Lung microvascular endothelial cell (primary cell): ENCODE data around the gene USB1. TPM values are rescaled to one million over a fixed set of nuclear protein-coding genes. Genes with fewer than 3 reads are reported as not detected.

Source experiments
- DNase-seq, 2 donors: peaks; one replicate each; pipeline versions ENCODE4 v3.0.0 to v3.0.0-alpha.2; 2010; ENCODE audit warnings: low read depth in 2 of 2
- total RNA-seq: library from RNA; depleted of rRNA; stranded (reverse); fragments of >200 nt; gene quantifications from 2 replicates; pipeline ENCODE4 v1.2.1, GENCODE V29; 2014

USB1 gene
- total RNA-seq, 1 donor from 2014 or later = 20.8 TPM

GRCh38 chr16:58031016-58031800, 30.0 kb downstream of the USB1 start:
- no peak for DNase-seq

- no peak for DNase-seq
Observed at GRCh38 chr16:58032710-58033293, 31.6 kb downstream of the USB1 start.

GRCh38 chr16:58034128-58034685, 33.0 kb downstream of the USB1 start:
- DNase-seq = no peak

GRCh38 chr16:58034774-58035173, 33.6 kb downstream of the USB1 start:
- no peak for DNase-seq

DNA sequence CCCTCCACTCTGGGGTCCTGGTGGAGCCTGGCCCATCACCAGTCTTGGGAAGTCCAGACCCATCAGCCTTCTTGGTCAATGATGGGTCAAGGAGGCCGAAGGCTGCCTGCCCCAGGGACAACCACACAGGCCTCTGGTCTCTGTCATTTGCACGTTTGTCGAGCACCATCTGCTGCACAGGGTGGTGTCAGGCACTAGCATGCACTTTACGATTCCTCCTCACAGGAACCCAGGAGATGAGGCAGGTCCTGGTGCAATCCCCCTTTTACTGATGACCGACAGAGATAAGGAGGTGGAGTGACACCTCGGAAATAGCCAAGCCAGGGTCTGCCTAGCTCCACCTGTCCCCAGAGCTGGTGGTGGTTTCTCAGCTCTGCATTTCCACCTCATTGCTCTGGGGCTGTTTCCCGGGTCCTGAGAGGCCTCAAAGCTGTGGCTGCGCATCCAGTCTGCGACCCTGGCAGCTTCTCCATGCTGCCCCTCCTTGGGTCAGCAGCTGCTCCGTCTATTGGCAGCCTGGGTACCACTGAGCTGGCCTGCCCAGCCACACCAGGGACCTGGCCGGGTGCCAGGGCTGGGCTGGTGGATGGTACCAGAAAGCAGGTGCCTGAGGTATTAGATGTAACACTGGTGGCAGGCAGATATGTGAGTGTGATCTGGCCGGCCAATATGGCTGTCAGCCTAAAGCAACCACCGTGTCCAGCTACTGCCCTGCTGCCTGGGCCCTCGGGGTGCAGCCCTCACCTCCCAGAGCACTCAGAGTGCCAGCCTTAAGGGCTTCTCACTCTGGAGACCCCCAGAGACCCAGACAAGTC, 34.4 kb downstream of the USB1 start:
- DNase-seq = no peak

GRCh38 chr16:58036943-58037342, 35.7 kb downstream of the USB1 start:
- DNase-seq = no peak

- no peak for DNase-seq
Observed at GRCh38 chr16:58037365-58038057, 36.3 kb downstream of the USB1 start.

GRCh38 chr16:58038219-58038641, 37.0 kb downstream of the USB1 start:
- no peak for DNase-seq

DNA sequence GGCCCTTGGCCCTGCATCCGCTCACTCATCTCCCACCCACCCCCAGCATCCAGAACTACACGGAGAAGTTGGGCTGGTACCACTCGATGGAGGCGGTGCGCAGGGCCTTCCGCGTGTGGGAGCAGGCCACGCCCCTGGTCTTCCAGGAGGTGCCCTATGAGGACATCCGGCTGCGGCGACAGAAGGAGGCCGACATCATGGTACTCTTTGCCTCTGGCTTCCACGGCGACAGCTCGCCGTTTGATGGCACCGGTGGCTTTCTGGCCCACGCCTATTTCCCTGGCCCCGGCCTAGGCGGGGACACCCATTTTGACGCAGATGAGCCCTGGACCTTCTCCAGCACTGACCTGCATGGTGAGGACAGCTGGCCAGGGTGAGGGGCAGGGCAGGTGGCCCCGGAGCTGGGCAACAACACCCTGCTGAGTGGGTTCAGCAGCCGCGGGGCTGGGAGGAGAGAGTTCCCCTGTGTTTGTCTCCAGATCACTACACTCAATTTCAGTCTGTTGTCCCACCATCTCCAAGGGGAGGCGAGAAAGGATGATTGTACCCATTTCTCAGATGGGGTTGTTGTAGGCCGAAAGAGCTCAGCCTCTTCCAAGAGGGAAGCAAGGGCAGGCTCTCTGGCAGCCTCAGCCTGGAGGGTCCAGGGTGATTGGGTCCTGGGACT, 38.8 kb downstream of the USB1 start:
- DNase-seq = no peak

DNA sequence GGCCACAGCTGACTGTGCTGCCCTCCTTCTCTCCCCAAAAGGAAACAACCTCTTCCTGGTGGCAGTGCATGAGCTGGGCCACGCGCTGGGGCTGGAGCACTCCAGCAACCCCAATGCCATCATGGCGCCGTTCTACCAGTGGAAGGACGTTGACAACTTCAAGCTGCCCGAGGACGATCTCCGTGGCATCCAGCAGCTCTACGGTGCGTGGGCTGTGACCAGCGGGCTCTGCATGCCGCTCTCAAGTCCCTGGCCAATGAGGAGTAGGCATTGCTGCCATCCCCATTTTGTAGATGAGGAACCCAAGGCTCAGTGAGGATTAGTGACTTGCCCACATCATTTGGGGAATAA, 39.3 kb downstream of the USB1 start:
- DNase-seq = no peak

GRCh38 chr16:58040945-58041627, 39.9 kb downstream of the USB1 start:
- no peak for DNase-seq

- DNase-seq = no peak
Observed at GRCh38 chr16:58041628-58041955, 40.4 kb downstream of the USB1 start.

DNA sequence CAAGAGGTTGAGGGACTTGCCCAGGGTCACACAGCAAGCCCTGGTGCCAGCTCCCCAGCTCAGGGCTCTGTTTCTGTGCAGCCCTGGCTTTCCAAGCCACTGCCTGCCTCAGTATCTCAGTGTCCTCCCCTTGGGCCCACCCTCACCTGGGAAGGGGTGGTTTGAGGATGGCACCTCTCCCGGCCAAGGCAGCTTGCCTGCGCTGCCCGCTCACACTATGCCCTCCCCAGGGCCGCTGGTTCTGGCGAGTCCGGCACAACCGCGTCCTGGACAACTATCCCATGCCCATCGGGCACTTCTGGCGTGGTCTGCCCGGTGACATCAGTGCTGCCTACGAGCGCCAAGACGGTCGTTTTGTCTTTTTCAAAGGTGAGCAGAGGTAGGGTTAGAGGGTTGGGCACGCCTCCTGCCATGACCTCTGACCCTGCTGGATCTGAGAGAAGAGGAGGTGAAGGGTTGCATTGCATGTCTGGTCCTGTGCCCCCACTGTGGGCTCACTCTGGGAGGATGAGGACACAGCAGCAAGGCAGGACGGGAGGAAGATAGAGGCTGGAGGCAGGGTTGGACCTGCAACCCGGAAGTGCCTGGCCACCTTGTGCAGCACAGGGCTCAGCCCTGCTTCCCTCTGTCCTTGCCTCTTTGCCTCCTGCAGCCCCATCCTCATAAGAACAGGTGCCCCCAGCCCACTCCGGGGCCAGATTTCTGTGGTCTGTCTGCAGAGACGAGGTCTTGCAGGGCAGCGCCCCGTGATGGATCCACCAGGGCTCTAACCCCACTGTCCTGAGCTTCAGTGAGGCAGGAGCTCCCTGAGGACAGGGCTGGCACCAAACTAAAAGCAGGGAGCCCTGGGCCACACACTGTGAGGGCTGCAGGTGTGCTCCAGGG, 41.0 kb downstream of the USB1 start:
- DNase-seq = no peak

DNA sequence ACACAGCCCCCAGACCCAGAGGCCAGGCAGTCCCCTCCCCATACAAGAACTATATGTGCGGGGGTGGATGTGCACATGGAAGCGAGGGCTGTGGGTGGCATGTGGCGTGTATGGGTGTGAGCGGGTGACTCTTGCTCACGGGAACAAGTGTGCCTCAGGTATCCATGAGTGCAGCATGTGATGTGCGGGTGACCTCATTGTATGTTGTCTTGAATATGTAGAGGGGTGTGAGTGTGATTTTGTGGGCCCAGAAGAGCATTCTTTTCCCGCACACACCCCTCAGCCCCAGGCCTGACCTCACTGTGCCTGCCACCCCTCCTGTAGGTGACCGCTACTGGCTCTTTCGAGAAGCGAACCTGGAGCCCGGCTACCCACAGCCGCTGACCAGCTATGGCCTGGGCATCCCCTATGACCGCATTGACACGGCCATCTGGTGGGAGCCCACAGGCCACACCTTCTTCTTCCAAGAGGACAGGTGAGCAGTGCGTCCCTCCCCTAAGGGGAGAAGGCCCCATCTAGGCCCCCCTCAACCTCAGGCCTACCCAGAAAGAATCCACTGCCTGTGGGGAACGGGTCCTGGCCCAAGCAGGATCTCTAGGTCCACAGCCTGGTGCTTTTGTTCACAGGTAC, 41.8 kb downstream of the USB1 start:
- no peak for DNase-seq

- DNase-seq = no peak
Observed at GRCh38 chr16:58043571-58044155, 42.5 kb downstream of the USB1 start.

- DNase-seq = no peak
Observed at GRCh38 chr16:58044266-58045019, 43.2 kb downstream of the USB1 start.

GRCh38 chr16:58045096-58045495, 43.9 kb downstream of the USB1 start:
- no peak for DNase-seq
